WTC11 (cell line): ENCODE data around the gene SRSF2.

Source experiments
- CBFB ChIP-seq: sonication (generic); formaldehyde crosslinking; IDR thresholded peaks from 2 replicates; pipeline ENCODE4 v1.8.1; 2022; ENCODE audit warnings: mild to moderate bottlenecking, low read depth, missing genetic modification reagents
- ESRRA ChIP-seq: sonication (generic); formaldehyde crosslinking; IDR thresholded peaks from 2 replicates; pipeline ENCODE4 v1.8.1; 2022; ENCODE audit warnings: mild to moderate bottlenecking, missing genetic modification reagents, borderline replicate concordance
- ZNF416 ChIP-seq: fragments of 250-450 bp; sonication (Bioruptor Pico); IDR thresholded peaks from 2 replicates; pipeline ENCODE4 v1.9.0; 2021; ENCODE audit warnings: mild to moderate bottlenecking, inconsistent platforms
- TF ChIP-seq, protein P1 (sequence below): fragments of 200-600 bp; IDR thresholded peaks from 2 replicates; pipeline ENCODE4 v1.8.0; 2022; ENCODE audit warnings: antibody characterized with exemption
- TF ChIP-seq, protein P2 (sequence below): sonication (generic); formaldehyde crosslinking; IDR thresholded peaks from 2 replicates; pipeline ENCODE4 v1.8.1; 2023; ENCODE audit warnings: mild to moderate bottlenecking, missing genetic modification reagents
- TF ChIP-seq, protein P3 (sequence below): sonication (generic); formaldehyde crosslinking; IDR thresholded peaks from 2 replicates; pipeline ENCODE4 v1.8.1; 2023; ENCODE audit warnings: mild to moderate bottlenecking, missing genetic modification reagents, moderate library complexity
- TF ChIP-seq, protein P4 (sequence below): sonication (generic); formaldehyde crosslinking; IDR thresholded peaks from 2 replicates; pipeline ENCODE4 v1.8.1; 2023; ENCODE audit warnings: mild to moderate bottlenecking, moderate library complexity, missing genetic modification reagents

DNA sequence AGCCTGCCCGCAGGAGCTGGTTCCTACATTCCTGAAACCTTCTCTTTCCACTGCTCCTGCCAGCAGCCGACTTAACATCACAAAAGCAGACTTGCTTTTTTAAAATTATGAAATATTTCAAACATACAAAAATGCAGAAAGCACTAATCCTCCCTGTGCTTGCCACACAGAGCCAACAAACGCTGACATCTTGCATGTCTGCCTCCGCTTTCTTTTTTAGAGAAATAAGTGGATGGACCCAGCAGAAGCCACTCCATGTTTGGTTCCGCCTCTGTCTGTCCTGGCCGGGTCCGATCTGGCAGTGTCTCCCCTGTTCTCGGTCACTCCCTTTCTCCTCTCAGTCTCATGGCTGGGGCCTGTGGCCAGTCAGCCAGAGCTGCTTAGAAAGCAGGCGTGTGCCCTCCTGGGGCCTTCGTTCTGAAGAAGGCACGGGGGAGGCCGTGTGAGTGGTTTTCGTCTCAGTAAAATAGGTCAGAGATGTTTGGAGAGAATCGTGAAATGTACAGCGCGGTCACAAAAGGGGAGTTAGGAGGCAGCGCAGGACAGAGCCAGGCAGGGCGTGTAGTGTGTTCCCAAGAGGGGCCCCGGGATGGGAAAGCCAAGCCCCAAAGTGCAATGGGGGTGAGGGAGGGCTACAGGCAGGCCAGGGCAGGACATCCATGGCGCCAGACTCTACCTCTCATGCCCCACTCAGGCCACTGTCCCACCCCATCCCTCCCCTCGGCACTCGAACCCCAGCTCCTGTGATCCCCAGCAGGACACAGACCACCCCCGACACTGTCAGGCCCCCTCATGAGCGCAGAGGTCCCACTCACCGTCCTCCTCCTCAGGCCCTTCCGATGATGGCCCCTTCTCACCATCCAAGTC lies 49.6 kb downstream of the SRSF2 start:
- TF ChIP-seq, protein P1, sequence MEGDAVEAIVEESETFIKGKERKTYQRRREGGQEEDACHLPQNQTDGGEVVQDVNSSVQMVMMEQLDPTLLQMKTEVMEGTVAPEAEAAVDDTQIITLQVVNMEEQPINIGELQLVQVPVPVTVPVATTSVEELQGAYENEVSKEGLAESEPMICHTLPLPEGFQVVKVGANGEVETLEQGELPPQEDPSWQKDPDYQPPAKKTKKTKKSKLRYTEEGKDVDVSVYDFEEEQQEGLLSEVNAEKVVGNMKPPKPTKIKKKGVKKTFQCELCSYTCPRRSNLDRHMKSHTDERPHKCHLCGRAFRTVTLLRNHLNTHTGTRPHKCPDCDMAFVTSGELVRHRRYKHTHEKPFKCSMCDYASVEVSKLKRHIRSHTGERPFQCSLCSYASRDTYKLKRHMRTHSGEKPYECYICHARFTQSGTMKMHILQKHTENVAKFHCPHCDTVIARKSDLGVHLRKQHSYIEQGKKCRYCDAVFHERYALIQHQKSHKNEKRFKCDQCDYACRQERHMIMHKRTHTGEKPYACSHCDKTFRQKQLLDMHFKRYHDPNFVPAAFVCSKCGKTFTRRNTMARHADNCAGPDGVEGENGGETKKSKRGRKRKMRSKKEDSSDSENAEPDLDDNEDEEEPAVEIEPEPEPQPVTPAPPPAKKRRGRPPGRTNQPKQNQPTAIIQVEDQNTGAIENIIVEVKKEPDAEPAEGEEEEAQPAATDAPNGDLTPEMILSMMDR: no peak
- TF ChIP-seq ESRRA (CRISPR knock-in tag): no peak
- TF ChIP-seq, protein P2, sequence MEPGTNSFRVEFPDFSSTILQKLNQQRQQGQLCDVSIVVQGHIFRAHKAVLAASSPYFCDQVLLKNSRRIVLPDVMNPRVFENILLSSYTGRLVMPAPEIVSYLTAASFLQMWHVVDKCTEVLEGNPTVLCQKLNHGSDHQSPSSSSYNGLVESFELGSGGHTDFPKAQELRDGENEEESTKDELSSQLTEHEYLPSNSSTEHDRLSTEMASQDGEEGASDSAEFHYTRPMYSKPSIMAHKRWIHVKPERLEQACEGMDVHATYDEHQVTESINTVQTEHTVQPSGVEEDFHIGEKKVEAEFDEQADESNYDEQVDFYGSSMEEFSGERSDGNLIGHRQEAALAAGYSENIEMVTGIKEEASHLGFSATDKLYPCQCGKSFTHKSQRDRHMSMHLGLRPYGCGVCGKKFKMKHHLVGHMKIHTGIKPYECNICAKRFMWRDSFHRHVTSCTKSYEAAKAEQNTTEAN: no peak
- TF ChIP-seq CBFB: no peak
- TF ChIP-seq, protein P3, sequence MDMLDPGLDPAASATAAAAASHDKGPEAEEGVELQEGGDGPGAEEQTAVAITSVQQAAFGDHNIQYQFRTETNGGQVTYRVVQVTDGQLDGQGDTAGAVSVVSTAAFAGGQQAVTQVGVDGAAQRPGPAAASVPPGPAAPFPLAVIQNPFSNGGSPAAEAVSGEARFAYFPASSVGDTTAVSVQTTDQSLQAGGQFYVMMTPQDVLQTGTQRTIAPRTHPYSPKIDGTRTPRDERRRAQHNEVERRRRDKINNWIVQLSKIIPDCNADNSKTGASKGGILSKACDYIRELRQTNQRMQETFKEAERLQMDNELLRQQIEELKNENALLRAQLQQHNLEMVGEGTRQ (CRISPR knock-in tag): no peak
- TF ChIP-seq ZNF416: no peak
- TF ChIP-seq, protein P4, sequence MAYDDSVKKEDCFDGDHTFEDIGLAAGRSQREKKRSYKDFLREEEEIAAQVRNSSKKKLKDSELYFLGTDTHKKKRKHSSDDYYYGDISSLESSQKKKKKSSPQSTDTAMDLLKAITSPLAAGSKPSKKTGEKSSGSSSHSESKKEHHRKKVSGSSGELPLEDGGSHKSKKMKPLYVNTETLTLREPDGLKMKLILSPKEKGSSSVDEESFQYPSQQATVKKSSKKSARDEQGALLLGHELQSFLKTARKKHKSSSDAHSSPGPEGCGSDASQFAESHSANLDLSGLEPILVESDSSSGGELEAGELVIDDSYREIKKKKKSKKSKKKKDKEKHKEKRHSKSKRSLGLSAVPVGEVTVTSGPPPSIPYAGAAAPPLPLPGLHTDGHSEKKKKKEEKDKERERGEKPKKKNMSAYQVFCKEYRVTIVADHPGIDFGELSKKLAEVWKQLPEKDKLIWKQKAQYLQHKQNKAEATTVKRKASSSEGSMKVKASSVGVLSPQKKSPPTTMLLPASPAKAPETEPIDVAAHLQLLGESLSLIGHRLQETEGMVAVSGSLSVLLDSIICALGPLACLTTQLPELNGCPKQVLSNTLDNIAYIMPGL (CRISPR knock-in tag): no peak
